Occipital lobe (tissue), 2 donors: ENCODE data around the gene DNAJB8. TPM values are rescaled to one million over a fixed set of nuclear protein-coding genes. Genes with fewer than 3 reads are reported as not detected.

Experiments used
- DNase-seq: peaks from one replicate; lab custom pipeline; 2025; lab: John Stamatoyannopoulos, UW
- total RNA-seq: library from RNA; depleted of rRNA; stranded (reverse); fragments of >200 nt; gene quantifications from one replicate; pipeline ENCODE4 v1.2.3, GENCODE V29; 2014

DNAJB8 gene
- total RNA-seq, 1 donor from 2014 or later, result not detected

DNA sequence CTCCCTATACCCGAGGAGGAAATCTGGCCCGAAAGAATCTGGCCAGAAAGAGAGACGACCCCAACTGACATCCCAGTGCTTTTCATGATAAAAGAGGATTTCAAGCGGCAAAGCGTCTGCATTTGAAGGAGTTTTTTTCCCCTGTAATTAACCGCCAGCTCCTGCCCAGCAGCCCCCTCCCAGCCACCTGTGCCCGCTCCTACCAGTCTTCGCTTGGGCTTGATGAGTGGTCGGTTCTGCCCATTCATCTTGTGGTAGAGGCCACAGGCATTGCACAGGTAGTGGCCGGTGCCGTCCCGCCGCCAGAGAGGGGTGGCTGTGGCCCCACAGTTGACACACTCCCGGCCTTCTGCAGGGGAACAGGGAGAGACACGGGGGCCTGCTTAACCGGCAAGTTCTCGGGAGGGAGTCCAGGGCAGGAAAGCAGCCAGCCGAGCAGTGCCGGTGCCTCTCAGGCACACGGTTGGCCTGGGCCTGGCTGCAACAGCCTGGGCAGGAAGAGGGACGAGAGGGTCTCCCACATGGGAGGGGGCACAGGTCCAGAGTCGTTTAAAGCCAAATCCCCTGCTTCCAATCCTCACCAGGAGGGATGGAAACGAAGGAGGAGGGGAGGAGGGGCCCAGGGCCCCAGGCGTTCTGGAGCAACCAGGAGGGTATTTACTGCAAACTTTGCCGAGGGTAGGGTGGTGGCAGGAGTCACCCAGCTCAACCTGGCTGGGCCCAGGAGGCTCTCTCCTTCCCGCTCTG is 17.1 kb upstream of the DNAJB8 start:
- no peak for DNase-seq

DNA sequence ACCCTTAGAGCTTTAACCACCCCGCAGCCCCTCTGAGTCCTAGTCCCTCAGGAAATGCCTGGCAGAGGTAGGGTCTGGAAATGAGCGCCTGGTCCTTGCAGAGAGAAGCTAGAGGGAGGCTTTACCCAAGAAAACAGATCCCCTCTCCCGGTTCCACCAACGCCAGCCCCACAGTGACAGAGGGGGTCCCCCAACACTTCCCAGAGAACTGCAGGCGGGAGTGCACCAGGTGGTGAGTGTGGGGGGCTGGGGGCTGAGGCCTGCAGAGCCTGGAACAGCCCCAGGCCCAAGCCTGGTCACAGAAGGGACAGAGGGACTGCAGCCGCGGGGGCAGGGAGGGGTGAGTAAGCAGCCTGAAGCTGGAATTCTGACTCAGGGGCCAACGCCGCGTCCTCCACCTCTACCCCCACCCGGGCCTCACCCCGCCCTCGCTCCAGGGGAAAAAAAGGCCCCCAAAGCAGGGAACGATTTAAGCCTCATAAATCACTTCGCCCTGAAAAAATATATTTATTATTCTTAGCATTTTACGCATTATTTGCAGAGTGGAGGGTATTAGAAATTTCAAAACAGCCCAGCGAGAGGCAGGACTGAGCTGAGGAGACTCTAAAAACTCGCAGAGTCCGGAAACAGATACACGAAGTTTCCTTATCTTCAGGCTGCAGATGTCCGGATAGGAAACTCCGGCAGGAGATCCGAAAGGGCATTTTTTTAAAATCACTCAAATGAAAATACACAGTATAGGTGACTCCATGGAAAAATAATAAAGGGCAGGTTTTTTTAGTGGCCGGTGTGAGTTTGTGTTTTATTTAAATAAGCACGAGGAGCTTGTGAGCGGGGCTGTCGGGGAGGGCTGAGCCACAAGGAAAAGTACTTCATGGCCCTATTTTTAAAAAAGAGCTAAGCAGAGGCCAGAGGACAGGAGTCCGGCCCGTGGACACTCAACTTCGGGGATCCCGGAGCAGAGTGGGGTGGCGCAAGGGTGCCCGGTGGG is 16.3 kb upstream of the DNAJB8 start:
- no peak for DNase-seq

DNA sequence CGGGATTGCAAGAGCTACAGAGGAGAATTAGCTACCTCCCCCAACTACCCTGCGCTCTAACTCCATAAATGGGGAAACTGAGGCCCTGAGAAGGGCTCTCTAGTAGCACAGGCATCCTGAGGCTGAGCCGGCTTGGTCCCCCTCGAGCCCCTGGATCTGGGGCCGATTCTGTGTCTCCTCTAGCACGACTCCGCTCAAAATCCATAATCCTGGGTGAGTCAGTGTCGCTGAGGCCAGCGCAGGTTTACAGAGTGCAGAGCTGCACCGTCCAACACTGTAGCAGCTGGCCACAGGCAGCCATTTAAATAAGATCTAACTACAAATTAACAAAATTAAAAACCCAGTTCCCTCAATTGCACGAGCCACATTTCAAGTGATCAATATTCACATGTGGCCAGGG is 15.5 kb upstream of the DNAJB8 start:
- DNase-seq, result no peak

DNA sequence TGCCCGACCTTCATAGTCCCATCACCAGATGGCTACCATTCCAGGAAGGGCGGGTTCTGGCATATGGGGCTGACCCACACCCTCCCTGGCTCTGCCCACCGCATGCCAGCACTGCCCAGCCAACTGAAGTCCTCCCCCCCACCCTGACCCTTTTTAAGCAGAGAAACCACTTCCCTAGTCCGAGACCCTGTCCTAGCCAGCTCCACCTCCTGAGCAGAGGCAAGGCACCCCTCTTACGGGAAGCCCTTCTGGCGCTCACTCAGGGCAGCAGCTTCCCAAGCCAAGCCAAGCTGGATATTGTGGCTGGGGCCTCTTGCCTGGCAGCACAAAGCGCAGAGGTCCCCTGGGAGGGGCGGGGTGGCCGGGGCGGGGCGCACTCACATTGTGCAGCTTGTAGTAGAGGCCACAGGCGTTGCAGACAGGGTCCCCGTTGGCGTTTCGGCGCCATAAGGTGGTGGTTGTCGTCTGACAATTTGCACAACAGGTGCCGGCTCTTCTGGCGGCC is 14.8 kb upstream of the DNAJB8 start:
- no peak for DNase-seq

DNA sequence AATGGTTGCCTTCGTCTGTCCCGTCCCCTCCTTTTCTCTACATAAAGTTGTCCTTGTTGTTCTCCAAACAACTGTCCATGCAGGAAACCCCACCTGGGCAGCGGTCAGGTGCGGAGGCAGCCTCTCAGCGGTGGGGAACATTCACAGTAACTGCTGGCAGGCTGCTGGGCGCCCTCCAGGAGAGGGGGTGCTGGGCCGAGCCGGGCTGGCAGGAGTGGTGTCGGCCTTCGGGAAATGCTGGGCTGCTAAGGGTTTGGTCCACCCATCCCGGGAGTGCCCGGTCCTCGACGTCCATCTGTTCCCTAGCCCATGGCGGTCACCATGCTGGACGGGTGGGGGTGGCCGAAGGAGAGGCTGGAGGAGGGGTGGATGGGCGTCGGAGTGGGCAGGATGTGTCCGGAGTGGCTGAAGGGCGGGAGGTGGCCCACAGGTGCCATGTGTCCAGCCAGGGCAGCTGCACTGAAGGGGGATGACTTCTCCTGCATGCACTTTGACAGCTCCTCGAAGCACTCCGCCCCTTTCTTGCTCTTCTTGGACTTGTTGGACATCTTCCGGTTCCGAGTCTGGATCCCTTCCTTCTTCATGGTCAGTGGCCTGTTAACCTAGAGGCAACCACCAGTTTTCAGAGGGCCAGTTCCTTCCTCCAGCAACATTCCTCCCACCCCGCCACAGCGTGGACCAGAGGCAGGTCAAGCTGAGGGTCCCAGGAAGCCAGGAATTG is 14.2 kb upstream of the DNAJB8 start:
- DNase-seq, result no peak

DNA sequence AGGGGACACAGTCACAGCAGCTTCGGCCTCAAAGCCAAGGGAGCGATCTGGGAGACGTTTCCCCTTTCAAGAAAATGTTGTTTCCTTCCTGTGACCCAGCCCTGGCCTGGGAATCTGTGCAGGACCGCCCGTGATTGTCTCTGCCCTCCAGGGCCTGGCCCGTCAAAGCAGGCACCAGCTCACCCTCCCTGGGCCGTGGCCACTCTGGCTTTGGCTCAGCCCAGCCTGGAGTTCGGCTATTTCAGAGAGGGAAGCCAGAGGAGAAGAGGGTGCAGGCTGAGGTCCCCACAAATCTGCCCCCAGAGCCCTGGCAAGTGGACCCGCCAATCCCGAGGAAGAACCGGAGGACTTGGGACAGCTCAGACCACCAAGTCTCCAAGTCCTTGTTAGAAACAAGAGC is 13.6 kb upstream of the DNAJB8 start:
- no peak for DNase-seq

DNA sequence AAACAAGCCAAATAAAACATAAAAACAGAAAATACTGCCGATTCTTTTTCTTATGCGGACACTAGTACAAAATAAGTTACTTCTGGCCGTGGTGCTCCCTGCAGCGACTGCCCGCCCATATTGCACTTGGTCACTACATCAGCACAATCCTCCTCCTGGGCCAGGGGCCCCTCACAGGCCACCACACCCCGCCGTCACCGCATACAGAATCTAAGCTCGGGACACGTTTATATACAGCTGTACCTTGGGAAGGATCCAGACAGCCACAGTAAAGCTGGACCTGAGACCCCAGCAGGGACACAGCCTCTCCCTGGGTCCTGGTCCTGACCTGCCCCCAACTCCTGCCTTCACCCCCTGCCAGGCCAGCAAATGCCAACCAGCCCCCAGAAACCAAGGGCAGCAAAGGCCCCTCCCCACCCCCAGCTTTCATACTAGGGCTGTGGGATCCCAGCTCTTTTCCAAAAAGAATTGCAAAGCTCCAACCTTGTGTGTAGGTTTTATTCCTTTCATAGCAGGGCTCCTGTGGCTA is 12.9 kb upstream of the DNAJB8 start:
- DNase-seq, result no peak

DNA sequence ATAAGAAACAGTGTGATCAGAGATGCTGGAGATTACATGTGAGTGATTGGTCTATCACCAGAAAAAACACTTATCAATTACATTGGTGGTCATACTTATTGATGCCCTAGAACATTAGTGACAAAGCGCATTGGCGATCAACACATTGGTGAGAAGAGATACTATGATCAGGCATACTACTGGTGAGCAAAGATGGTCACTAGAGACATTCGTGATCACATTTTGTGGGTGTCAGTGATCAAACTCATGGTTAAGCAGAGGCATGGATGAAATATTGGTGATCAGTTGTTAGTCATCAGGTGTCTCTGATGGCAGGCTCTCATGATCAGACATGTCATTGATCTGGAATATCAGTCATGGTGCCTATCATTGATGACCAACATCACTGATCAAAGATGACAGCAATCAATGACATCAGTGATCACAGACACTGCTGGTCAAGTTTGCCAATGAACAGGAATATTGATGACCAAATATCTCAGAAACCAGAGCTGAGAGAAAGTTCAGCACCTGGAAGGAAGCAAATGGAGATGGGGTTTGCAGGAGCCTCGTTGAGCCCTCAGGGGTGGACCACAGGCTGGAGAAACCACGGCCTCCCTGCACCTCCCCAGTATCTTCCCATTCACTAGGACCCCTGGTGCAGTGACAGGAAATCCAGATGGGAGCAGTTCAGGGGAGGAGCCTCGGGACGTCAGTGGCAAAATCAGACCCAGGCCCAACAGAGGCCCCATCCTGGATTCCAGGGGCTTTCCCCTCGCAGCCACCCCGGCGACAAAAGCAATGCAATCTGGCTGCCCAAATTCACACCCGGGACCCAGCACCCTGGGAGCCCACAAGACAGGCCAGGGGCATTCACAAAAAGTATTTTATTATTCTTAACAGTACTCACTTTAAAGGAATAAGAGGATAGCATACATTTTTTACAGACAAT is 12.2 kb upstream of the DNAJB8 start:
- no peak for DNase-seq

DNA sequence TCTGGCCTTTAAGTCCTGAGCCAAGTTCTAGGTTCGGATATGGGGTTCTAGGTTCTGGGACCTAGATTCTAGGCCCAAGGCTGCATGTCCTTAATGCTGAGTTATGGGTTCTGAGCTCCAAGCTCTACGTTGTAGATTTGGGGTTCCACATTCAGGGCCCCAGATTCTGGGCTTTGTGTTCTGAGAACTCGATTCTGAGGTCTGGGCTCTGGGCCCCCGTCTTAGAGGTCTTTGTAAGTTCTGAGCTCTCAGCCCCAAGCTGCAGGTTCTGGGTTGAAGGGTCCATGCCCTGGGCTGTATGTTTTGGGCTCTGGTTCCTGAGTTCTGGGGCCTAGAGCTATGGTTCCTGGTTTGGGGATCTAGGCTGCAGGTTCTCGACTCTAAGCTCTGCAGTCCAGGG is 10.0 kb upstream of the DNAJB8 start:
- no peak for DNase-seq

DNA sequence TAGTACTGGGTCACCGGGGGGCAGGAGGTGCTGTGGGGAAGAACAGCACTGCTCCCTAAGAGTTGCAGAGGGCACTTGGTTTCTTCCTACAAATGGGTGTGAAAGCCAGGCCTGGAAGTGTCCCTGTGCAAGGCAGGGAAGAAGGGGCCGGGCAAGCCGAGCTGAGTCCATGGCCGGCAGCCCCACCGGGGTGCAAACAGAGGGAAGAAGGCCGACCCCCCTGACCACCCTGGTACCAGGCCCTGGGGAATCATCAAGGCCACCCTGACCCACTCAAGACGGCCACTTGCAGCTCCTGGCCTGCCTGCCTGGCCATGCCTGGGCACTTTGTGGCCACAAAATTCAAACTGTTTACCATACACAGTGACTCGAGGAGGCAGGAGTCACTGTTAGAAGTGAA is 8.7 kb upstream of the DNAJB8 start:
- no peak for DNase-seq

DNA sequence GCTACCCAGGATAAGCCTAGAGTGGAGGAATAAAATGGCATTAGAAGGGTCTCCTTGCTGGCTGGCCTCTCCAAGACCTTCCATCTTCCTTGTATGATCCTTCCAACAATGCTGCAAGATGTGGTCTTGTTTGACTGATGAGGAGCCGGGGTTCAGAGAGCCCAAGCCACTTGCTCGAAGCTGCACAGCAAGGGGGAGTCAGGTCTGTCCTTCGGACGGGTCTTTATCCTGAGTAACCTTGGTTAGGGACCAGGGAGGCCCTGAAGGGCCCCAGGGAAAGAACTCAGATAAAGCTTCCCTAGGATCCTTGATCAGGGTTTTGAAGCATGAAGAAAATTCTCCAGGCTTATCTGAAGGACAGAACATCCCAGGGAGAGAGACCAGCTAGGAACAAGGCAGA is 7.0 kb upstream of the DNAJB8 start:
- DNase-seq, result no peak

DNA sequence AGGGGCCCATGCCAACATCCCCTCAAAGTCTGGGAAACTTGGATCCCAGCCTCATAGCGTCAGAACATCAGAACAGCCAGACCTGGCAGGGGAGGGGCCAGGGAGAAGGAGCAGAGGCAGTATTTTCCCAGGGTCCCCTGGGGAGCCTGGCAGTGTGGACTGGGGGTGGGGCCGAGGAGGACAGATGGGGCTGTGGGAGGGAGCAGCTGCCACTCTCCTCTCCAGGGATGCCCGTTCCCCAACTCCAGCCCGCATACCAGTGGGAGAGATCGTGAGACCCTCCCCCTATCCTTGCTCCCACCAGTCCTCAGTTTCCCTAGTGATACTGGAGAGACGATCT is 6.5 kb upstream of the DNAJB8 start:
- DNase-seq, result no peak

DNA sequence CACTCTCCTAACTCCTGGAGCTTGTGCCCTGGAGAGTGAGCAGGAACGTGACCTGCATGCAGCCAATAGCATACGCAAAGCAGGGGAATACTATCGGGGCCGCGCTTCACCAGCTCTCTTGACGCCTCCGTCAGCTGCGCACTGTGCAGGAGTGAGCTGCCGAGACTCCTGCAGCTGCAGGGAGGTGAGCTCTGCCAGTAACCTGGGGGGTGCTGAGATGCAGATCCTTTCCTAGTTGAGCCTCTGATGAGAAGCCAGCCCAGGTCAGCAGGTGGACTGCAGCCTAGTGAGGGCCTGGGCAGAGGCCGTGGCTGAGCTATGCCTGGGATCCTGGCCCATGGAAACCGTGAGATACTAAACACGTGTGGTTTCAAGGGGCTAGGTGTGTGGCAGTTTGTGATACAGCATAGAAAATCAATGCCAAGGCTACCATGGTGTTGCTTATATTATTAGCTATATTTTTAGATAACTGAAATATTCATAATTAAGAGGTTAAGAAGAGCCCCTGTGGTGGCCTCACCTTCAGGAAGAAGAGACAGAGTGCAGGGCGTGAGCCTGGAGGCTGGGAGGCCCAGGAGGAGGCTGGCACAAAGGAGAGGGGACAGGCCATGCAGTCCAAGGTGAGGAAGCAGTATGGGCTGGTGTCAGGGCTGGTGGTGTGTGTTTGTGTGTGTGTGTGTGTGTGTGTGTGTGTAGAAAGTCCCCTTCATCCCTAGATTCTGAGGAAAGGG is 5.9 kb upstream of the DNAJB8 start:
- no peak for DNase-seq

DNA sequence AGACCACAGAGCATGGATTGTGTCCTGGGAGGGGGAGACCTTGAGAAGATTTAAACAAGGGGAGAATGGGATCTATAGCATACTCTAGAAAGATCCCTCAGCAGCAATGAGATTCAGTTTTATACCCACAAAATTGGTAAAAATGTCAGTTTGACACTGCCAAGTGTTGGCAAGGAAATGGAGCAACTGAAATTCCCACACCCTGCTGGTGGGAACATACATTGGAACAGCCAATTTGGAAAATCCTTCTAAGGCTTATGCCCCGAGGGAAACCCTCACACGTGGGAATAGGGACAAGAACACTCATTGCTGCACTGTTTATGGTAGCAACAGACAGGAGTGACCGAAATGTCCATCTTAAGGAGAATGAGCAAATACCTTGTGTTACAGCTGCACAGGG is 5.0 kb upstream of the DNAJB8 start:
- no peak for DNase-seq

DNA sequence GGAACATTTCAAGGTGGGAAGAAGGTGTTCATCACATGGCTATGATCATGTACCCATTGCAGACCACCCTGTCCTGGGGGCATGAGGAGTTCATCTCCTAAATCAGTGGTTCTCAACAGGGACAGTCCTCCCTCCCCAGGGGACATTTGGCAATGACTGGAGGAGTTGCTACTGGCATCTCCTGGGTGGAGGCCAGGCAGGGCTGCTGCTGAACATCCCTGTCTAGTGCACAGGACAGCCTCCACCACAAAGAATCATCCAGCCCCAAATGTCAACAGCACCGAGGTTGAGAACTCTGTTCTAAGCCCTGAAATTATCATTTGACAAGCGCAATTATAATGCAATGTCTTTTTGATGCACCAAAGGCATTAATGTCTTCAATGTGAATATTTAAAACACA is 4.4 kb upstream of the DNAJB8 start:
- DNase-seq, result no peak

DNA sequence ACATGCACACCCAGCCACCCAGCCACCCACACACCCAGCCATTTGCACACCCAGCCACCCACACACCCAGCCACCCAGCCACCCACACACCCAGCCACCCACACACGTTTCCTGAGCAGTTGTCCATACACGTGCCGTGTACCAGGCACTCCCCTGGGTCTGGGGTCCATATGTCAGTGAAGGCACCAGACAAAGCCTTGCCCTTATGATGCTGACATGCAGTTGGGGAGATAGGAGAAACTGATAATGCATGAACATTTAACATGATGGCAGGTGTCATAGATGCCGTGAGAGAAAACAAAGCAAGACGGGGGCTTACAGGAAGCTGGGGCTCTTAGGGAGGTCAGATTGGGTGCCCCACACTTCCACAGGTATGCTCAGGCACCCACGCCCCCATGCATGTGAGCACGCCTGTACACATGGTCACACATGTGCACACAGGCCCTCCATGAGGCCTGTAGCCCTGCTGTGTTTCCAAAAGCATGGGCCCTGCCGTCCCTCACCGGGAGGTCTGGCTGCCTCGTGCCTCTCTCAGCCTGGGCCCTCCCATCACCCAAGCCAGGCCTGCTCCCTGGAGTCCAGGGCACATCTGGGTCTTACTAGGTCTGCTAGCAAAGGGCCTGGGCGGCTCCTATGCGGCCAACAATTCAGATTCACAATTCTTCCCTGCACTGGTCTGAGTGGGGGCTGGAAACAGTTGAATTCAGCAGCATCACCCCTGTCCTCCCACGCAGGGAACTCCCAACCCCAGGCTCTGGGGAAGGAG is 3.6 kb upstream of the DNAJB8 start:
- DNase-seq, result no peak

DNA sequence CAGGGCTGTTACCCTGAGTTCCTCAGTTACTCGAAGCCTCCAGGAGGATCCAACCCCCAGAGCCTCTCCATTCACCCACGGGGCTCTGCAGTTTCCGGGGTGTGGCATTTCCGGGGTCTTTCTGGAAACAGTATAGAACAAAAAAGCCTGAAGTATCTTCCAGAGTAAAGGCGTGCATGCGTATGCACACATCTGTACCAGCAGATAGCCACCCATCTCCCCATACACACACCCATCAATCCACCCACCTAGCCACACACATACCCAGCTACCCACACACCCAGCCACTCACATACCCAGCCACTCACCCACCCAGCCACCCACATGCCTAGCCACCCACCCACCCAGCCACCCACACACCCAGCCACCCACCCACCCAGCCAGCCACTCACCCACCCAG is 2.9 kb upstream of the DNAJB8 start:
- DNase-seq, result no peak

DNA sequence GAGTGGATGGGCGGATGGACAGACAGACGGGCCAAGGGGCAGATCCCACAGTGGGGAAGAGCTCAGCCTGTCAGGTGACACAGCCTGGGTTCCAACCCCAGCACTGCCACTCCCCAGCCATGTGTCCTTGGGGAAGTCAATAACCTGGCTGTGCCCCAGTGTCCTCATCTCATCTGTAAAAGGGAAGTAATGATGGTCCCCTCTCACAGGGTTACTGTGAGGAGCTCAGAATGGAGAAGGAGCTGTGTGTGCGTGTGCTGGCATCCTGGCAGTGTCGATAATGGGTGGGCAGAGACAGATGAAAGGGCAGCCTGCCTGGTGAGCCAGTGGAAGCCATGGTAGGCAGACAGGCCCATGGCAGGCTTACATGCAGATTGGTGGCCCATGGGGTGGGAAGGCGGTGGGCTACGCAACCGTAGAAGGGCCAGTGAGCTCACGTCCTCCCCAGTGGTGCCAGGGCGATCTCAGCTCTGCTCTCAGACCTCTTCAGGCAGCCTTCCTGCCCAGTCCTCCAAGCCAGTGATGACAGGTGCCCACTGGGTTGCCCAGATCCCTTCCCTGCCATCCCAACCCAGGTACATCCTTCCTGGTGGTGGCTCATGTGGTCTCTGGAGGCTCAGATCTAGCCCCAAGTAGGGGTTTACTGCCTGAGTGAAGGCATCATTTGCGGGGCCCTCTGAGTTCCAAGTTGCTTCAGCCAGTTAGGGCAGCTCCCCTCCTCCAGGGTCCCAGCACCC is 2.3 kb upstream of the DNAJB8 start:
- no peak for DNase-seq
